NT2/D1 (cell line): ENCODE data around the gene MEX3A.

Source experiments
- SUZ12 ChIP-seq: IDR thresholded peaks from 2 replicates; pipeline ENCODE4 v1.6.1; 2011; ENCODE audit not compliant: insufficient read length, insufficient read depth; ENCODE audit errors: extremely low read depth
- YY1 ChIP-seq: IDR thresholded peaks from 2 replicates; pipeline ENCODE4 v1.6.1; 2011; ENCODE audit not compliant: insufficient read length, insufficient read depth

DNA sequence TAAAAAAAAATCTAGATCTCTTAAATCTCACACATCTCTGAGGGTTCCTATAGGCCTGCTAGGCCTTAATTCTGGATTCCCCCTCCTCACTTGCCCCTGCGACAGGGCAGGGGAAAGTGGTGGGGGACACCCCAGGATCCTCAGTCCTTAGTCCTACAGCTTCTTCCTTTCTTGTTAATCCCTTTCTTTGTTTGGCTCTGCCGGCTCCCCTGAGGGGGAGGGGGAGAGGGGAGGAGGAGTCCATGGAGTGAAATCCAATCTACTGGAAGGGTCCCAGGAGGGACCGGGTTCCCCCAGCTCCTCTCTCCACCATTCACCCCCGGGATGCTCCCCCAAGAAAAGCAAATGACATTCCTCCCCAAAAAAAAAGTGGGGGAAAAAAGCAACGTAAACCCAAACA, 8.5 kb downstream of the MEX3A start:
- TF ChIP-seq YY1 (no peak), SUZ12 (no peak)
